GM12891 (cell line): ENCODE results near the gene SMIM3.

ENCODE experiments used
- POLR2AphosphoS5 ChIP-seq: IDR thresholded peaks from 2 replicates; pipeline ENCODE4 v1.6.1; 2011; ENCODE audit warnings: low read depth, low read length, control low read depth
- TAF1 ChIP-seq: IDR thresholded peaks from 2 replicates; pipeline ENCODE4 v1.6.1; 2011; ENCODE audit warnings: low read depth, low read length, control low read depth

- no peak for TF ChIP-seq TAF1
- TF ChIP-seq POLR2AphosphoS5 = no peak
Measured at GRCh38 chr5:150782850-150783249, 4.3 kb downstream of the SMIM3 start.
